OCI-M1 (cell line): ENCODE data around the gene FGFRL1.
A peak's percentile ranks its signal among the peaks of the same experiment; 100 is the strongest.
"Not testable (repeated sequence)": the region's sequence is repeated elsewhere in the genome, so short reads cannot be mapped to it uniquely, and the experiment has no call there.

Experiments used
- DNase-seq: peaks from one replicate; lab custom pipeline; 2025; lab: John Stamatoyannopoulos, UW

FGFRL1 gene

GRCh38 chr4:1039493-1040343 lies 28.3 kb downstream of the FGFRL1 start:
- DNase-seq: peak; percentile 25

- DNase-seq: no peak
Observed at GRCh38 chr4:1040344-1041146, 29.1 kb downstream of the FGFRL1 start.

- DNase-seq: no peak
Observed at GRCh38 chr4:1041147-1041935, 29.9 kb downstream of the FGFRL1 start.

- DNase-seq: no peak
Observed at GRCh38 chr4:1041936-1042330, 30.5 kb downstream of the FGFRL1 start.

DNA sequence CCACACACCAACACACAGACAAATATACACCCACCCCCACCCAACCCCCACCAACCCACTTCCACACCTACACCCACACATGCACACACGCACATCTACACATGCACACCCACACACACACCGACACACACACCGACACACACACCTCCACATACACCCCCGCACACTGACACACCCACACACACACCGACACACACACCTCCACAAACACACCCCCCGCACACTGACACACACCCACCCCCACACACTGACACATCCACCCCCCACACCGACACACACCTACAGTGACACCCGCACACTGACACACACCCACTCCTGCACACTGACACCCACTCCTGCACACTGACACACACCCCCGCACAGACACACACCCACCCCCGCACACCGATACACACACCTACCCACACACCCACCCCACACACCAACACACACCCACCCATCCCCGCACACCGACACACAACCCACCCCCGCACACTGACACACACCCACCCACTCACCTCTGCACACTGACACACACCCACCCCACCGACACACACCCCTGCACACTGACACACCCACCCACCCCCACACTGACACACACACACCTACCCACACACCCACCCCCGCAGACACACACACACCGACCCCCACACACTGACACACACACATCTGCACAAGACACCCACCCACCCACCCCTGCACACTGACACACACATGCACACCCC lies 31.1 kb downstream of the FGFRL1 start:
- no peak for DNase-seq

DNA sequence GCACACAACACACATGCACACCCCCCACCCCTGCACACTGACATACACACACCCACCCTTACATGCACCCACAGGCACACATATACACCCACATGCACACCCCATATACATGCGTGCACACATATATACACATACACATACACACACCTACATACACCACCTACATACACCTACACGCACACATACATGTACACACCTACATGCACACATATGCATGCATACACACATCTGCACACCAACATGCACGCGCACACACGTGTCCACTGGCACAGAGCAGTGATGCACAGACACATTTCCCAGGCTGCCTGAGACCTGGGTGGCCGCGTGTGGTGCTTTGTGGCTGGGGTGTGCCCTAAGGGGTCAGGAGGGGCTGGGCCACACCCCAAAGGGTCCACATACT lies 31.7 kb downstream of the FGFRL1 start:
- no peak for DNase-seq

GRCh38 chr4:1043651-1044468 lies 32.4 kb downstream of the FGFRL1 start:
- peak; percentile 84 for DNase-seq

- no peak for DNase-seq
Observed at GRCh38 chr4:1044469-1045192, 33.2 kb downstream of the FGFRL1 start.

GRCh38 chr4:1045193-1045594 lies 33.8 kb downstream of the FGFRL1 start:
- DNase-seq: no peak

- DNase-seq: no peak
Observed at GRCh38 chr4:1045595-1046201, 34.3 kb downstream of the FGFRL1 start.

GRCh38 chr4:1046581-1047011 lies 35.2 kb downstream of the FGFRL1 start:
- not testable (repeated sequence) for DNase-seq

DNA sequence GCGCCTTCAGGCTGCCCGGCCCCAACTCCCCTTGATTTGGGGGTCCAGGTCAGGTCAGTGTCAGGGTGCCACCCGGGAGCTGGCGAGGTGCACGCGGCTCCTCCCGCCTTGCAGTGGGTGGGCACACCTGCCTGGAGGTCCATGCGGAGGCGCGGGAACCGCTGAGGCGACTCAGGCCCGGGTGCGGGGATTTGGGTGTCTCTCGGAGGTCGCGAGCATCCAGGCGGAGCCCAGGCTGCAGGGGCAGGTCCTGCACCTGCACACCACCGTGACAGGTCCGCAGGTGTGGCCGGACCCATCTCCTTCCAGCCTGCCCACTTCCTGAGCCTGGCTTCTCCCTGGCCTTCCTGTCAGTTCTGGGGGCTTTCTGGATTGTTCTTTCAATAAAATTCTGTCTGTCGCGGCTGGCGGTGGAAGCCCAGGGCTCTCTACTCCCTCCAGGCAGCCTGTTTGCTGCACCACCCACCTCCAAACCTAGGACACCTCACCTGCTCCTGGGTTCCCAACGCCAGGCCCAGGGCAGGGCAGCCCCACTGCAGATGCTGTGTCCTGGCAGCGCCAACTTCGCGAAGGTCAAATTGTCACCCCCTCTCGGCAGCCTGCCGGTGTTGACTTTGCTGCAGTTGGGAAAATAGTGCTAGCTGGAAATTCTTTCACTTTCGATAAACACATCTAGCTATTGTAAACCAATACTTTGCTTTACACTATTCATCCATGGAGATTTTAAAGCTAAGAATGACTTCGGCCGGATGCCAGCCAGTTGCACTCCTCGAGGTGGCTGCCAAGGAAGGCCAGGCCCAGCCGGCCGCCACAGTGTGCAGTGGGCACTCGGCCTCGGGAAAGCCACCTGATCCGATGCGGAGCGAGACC lies 35.9 kb downstream of the FGFRL1 start:
- no peak for DNase-seq

DNA sequence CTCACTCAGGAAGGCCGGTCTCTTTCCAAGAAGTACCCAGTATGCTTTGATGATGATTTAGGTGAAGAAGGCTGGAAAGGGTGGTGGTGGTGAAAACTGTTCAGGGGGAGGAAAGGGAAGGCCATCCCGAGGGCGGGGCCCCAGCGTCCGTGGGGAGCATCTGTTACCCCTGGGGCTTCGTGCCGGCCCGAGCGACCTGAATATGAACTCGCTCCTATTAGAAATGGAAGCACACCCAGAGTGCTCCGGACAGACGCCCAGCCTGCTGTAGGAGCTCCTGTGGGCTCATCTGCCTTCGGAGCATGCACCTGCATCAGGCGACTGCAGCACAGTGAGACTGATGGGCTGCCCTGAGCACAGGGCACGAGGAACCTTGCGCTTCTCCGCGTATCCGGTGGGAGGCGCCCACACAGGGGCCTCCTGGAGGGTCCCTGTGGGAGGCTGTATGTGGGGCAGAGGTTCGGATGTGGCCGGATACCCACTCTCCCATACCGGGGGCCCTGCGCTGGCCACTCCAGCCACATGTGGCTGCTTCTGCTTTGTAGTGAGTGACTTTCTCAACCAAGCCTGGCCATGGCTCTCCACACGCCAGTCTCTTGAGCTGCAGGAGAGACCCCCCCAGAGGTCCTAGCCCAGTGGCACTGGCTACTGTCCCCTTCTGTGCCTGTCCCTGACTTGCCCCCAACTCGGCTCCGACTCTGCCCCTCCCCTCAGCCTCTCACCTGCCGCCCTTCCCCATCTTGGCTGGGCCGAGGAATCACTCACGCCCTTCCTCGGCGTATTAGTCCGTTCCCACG lies 36.7 kb downstream of the FGFRL1 start:
- DNase-seq: no peak

GRCh38 chr4:1048773-1049590 lies 37.6 kb downstream of the FGFRL1 start:
- DNase-seq: no peak

GRCh38 chr4:1049591-1049905 lies 38.1 kb downstream of the FGFRL1 start:
- no peak for DNase-seq

- no peak for DNase-seq
Observed at GRCh38 chr4:1050486-1051213, 39.2 kb downstream of the FGFRL1 start.
